Heart left ventricle (tissue), 16 donors: ENCODE results near the gene PPA1. TPM values are rescaled to one million over a fixed set of nuclear protein-coding genes. Genes with fewer than 3 reads are reported as not detected.
"Not testable (repeated sequence)": the region's sequence is repeated elsewhere in the genome, so short reads cannot be mapped to it uniquely, and the experiment has no call there.

ENCODE experiments used
- ATAC-seq, 4 donors: fragments of 200-7000 bp; cut with Tn5 transposase; one replicate each; pipeline ENCODE4 v1.9.1; 2020 to 2022; ENCODE audit warnings: moderate library complexity in 4 of 4, mild to moderate bottlenecking in 3 of 4, moderate number of reproducible peaks in 1 of 4
- DNase-seq, 5 donors: peaks; one replicate each; pipeline ENCODE4 v3.0.0-alpha.2; 2020
- H3K27ac ChIP-seq, 12 donors: fragments of 200-600 bp; sonication (generic) in 4 of 12; one replicate each; pipeline versions ENCODE4 v1.5.0 to v1.8.0; 2016 to 2022; ENCODE audit warnings: mild to moderate bottlenecking in 2 of 12
- H3K27me3 ChIP-seq, 9 donors: fragments of 200-600 bp; sonication (generic) in 2 of 9; one replicate each; pipeline versions ENCODE4 v1.5.1 to v1.8.0; 2016 to 2022; ENCODE audit warnings: mild to moderate bottlenecking in 3 of 9
- H3K36me3 ChIP-seq, 9 donors: fragments of 200-600 bp; sonication (generic) in 2 of 9; one replicate each; pipeline versions ENCODE4 v1.5.0 to v1.8.0; 2018 to 2022; ENCODE audit warnings: mild to moderate bottlenecking in 2 of 9
- H3K4me1 ChIP-seq, 12 donors: fragments of 200-600 bp; sonication (generic) in 4 of 12; one replicate each; pipeline versions ENCODE4 v1.5.0 to v1.8.0; 2016 to 2022; ENCODE audit warnings: mild to moderate bottlenecking in 3 of 12
- H3K4me3 ChIP-seq, 12 donors: fragments of 200-600 bp; sonication (generic) in 4 of 12; one replicate each; pipeline versions ENCODE4 v1.5.0 to v1.8.0; 2017 to 2022; ENCODE audit warnings: mild to moderate bottlenecking in 9 of 12, moderate library complexity in 4 of 12
- H3K9me3 ChIP-seq, 12 donors: fragments of 200-600 bp; sonication (generic) in 4 of 12; one replicate each; pipeline versions ENCODE4 v1.5.0 to v1.8.0; 2016 to 2022; ENCODE audit warnings: mild to moderate bottlenecking in 1 of 12
- POLR2A ChIP-seq, 2 donors: fragments of 450-650 bp; IDR thresholded peaks; one replicate each; pipeline ENCODE4 v1.6.1; 2017; ENCODE audit warnings: antibody characterized with exemption in 2 of 2, mild to moderate bottlenecking in 2 of 2, moderate library complexity in 2 of 2
- WGBS, 4 donors: extraction: QIAGEN DNeasy Blood & Tissue Kit in 2 of 4; methylation state at CpG; one replicate each; pipeline versions ENCODE4 v1.1.5 to v1.1.7; 2013 to 2018; 5-methylcytosine and 5-hydroxymethylcytosine counted together
- intact Hi-C, 10 donors: fragments of 100-400 bp; cut with DNase I; formaldehyde crosslinking; loops; one replicate each; pipeline versions ENCODE4 v1.11.1 to v1.14.2; 2022
- polyA plus RNA-seq, 2 donors: library from polyadenylated mRNA; stranded (reverse); fragments of 200-250 nt; gene quantifications; one replicate each; pipeline ENCODE4 v1.2.3, GENCODE V29; 2013
- total RNA-seq, 9 donors: library from RNA; depleted of rRNA in 2 of 9; stranded (reverse); fragments of >200 nt in 2 of 9; fragmentation: NEBNext Ultra II Directional in 3 of 9; extraction: Animal tissue kit (Norgen Biotek cat#: 25700) in 3 of 9; gene quantifications; one replicate each; pipeline versions ENCODE4 v1.1.0 to v1.2.4, GENCODE V29; 2016 to 2023
- TF ChIP-seq, protein P1 (sequence below), 12 donors: fragments of 200-600 bp; sonication (generic) in 4 of 12; IDR thresholded peaks; one replicate each; pipeline versions ENCODE4 v1.5.0 to v1.8.0; 2018 to 2022; ENCODE audit warnings: antibody characterized with exemption in 12 of 12, mild to moderate bottlenecking in 5 of 12
- donor health status: ischemic (EF 13 %, LVEDD 7.1; RV severe dilation, severe dysfunction).
- donor health status: healthy with polysubstance abuse.
- donor health status: DM: no; HTN: yes; CAD: no.
- donor health status: DM: no; HTN: no; CAD: no.
- donor health status: ischemic (EF 25% LVEDD 6.9; RV normal size, moderate dysfunction).
- donor health status: ischemic (EF 25% LVEDD 5.7; RV mildly dilated, moderate dysfunction).
- donor health status: healthy.
- donor health status: DM: yes; HTN: yes; CAD: no.
- donor health status: ischemic (EF 35%, LVEDD 5.7; RV mildly dilated, moderate dysfunction).
- donor health status: nonischemic (EF 11% LVEDD 7.7; RV severe dilation, severe dysfunction).
- donor health status: DM: yes; HTN: yes; CAD: no.
- donor health status: PGD.
- donor health status: ischemic (EF 29% LVEDD 5.4; RV normal size, mild dysfunction).
- donor health status: nonischemic (EF 23%, LVEDD 6.1; RV moderate dilation, normal function).

PPA1 gene
- total and polyA plus RNA-seq, 11 donors: 61.1 to 151 (median 84.1) TPM

GRCh38 chr10:70228491-70228890, 4.7 kb downstream of the PPA1 start:
- TF ChIP-seq, protein P1, sequence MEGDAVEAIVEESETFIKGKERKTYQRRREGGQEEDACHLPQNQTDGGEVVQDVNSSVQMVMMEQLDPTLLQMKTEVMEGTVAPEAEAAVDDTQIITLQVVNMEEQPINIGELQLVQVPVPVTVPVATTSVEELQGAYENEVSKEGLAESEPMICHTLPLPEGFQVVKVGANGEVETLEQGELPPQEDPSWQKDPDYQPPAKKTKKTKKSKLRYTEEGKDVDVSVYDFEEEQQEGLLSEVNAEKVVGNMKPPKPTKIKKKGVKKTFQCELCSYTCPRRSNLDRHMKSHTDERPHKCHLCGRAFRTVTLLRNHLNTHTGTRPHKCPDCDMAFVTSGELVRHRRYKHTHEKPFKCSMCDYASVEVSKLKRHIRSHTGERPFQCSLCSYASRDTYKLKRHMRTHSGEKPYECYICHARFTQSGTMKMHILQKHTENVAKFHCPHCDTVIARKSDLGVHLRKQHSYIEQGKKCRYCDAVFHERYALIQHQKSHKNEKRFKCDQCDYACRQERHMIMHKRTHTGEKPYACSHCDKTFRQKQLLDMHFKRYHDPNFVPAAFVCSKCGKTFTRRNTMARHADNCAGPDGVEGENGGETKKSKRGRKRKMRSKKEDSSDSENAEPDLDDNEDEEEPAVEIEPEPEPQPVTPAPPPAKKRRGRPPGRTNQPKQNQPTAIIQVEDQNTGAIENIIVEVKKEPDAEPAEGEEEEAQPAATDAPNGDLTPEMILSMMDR (IDR thresholded peaks at IDR 0.05): no peak
- TF ChIP-seq POLR2A (IDR thresholded peaks at IDR 0.05): no peak
- 42 to 68% (median 52%) methylated on average over 1 of the region's 1 CpG for WGBS, 4 donors
- ATAC-seq: no peak
- no peaks in the 10 kb centered on the region for H3K27me3 ChIP-seq
- peaks cover 0 to 26% (median 12%) of the 10 kb centered on the region in 9 donors for H3K36me3 ChIP-seq
- no peak for DNase-seq
- intact Hi-C loops: loop anchor here in 4 of 10 donors (5.0 to 10.0 kb wide), 4 partner anchors 44 to 316 kb away; no protein-coding TSS in a partner anchor
- H3K4me3 ChIP-seq: no peak overlapping the region
- peaks cover 0 to 50% (median 23%) of the 10 kb centered on the region in 12 donors for H3K4me1 ChIP-seq
- peak overlapping the region in 6 of 12 donors; percentile 1 to 34 (median 22) for H3K27ac ChIP-seq
- H3K9me3 ChIP-seq: no peaks in the 10 kb centered on the region

DNA sequence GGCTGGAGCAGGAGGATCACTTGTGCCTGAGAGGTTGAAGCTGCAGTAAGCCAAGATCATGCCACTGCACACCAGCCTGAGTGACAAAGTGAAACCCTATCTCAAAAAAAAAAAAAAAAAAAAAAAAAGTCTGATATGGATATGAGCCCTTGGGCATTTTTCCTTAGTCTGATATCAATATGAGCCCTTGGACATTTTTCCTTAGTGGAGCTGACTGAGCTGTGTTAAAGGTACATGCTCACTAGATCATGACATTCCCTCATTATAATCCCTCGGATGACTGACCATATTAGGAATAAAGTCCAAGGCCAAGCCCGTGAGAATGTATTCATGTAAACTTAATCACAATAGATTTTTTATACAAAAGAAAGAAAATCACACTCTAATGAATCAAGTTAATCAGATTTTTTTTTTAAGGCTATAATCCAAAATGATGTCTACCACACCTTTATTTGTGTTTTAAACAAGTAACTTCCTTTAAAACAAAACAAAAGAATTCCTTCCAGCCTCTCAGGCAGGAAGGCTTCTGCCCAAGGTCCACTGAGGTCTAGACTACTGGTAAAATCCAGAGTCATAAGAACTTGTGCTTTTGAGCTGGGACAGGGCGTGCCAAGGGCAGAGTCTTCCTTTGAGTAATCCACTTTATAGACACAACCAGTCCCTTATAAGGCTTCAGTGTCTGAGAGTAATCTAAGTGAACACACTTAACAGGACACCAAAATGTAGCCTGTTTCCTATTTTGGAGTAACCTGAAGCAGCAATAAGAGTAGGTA, 5.5 kb downstream of the PPA1 start:
- ATAC-seq (peak in 3 of 4 donors; percentile 42 to 60 (median 48)), DNase-seq (no peak)
- TF ChIP-seq, protein P1 (IDR thresholded peaks at IDR 0.05): no peak
- no peak for TF ChIP-seq POLR2A (IDR thresholded peaks at IDR 0.05)
- H3K4me1 ChIP-seq: peaks cover 0 to 55% (median 23%) of the 10 kb centered on the region in 12 donors
- no peaks in the 10 kb centered on the region for H3K9me3 ChIP-seq
- WGBS, 4 donors: 61 to 78% (median 64%) methylated on average over 3 of the region's 3 CpGs
- H3K4me3 ChIP-seq: no peak overlapping the region
- peaks cover 0 to 26% (median 12%) of the 10 kb centered on the region in 9 donors for H3K36me3 ChIP-seq
- intact Hi-C loops: loop anchor here in 4 of 10 donors (5.0 to 10.0 kb wide), 4 partner anchors 45 to 317 kb away; no protein-coding TSS in a partner anchor
- no peaks in the 10 kb centered on the region for H3K27me3 ChIP-seq
- H3K27ac ChIP-seq: peak overlapping the region in 6 of 12 donors; percentile 1 to 34 (median 28)

DNA sequence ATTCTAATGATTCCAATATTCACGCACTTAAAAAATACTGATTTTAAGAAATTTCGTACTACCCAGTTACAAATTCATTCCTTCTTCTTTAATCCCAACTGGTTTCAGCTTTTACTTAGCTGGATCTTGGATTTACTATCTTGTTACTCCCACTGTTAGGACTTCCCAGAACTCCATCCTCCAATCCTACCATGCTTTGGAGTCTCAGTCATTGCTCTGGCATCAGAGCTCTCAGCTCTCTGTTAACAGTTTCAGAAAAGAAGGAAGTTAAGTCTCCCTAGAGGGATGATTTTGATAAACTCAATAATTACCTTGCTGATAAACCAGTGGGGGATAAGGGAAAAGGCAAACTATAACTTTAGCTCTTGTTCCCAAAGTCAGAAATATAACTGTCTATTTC, 9.5 kb downstream of the PPA1 start:
- DNase-seq: no peak
- Histone ChIP-seq H3K27me3 (no peaks in the 10 kb centered on the region), H3K4me3 (no peak overlapping the region), H3K9me3 (no peaks in the 10 kb centered on the region), H3K4me1 (peaks cover 0 to 32% (median 18%) of the 10 kb centered on the region in 12 donors), H3K36me3 (peaks cover 0 to 19% (median 1%) of the 10 kb centered on the region in 9 donors), H3K27ac (no peak overlapping the region)
- TF ChIP-seq, protein P1 (IDR thresholded peaks at IDR 0.05): no peak
- TF ChIP-seq POLR2A (IDR thresholded peaks at IDR 0.05): no peak
- no peak for ATAC-seq
- intact Hi-C loops: loop anchor here in 7 of 10 donors (2.0 to 10.0 kb wide), 7 partner anchors 51 to 321 kb away; no protein-coding TSS in a partner anchor
- 91 to 95% (median 92%) methylated on average over 2 of the region's 2 CpGs for WGBS, 4 donors

- not testable (repeated sequence) for H3K9me3 ChIP-seq, H3K27me3 ChIP-seq, H3K27ac ChIP-seq, H3K4me3 ChIP-seq, DNase-seq, ATAC-seq
- peaks cover 0 to 24% (median 14%) of the 10 kb centered on the region in 12 donors for H3K4me1 ChIP-seq
- 76 to 85% (median 82%) methylated on average over 9 of the region's 9 CpGs for WGBS, 4 donors
- H3K36me3 ChIP-seq: peaks cover 0 to 27% (median 8%) of the 10 kb centered on the region in 9 donors
- intact Hi-C loops: loop anchor here in 7 of 10 donors (2.0 to 10.0 kb wide), 7 partner anchors 52 to 322 kb away; no protein-coding TSS in a partner anchor
Observed at GRCh38 chr10:70222811-70223447, 10.3 kb downstream of the PPA1 start.
